ENCODE results near the gene SAMD13.

Gene SAMD13

GRCh38 chr1:84350550-84350949 is 49.0 kb downstream of the SAMD13 start:
- TF ChIP-seq MAX (IDR thresholded peaks at IDR 0.05), result no peak
- no peak for TF ChIP-seq FOXM1 (IDR thresholded peaks at IDR 0.05; ENCODE audit: borderline replicate concordance, low read depth)
- no peak for TF ChIP-seq REST (IDR thresholded peaks at IDR 0.05; ENCODE audit: low read depth)
- TF ChIP-seq CEBPB (IDR thresholded peaks at IDR 0.05), result no peak
- no peak for TF ChIP-seq ZBTB7A (IDR thresholded peaks at IDR 0.05; ENCODE audit: low read depth)
- no peak for TF ChIP-seq RAD21 (IDR thresholded peaks at IDR 0.05; ENCODE audit: low read depth)
- TF ChIP-seq EGR1 (IDR thresholded peaks at IDR 0.05), result no peak
- TF ChIP-seq TEAD4 (IDR thresholded peaks at IDR 0.05), result no peak
- no peak for TF ChIP-seq CREB1 (IDR thresholded peaks at IDR 0.05; ENCODE audit: low read depth)
- no peak for TF ChIP-seq TCF12 (IDR thresholded peaks at IDR 0.05; ENCODE audit: low read depth)
- TF ChIP-seq EP300 (IDR thresholded peaks at IDR 0.05; ENCODE audit: borderline replicate concordance), result no peak
- TF ChIP-seq YY1 (IDR thresholded peaks at IDR 0.05; ENCODE audit: low read depth), result no peak
- no peak for TF ChIP-seq NFIC (IDR thresholded peaks at IDR 0.05)
- no peak for TF ChIP-seq TAF1 (IDR thresholded peaks at IDR 0.05; ENCODE audit: low read depth)
- TF ChIP-seq USF1 (IDR thresholded peaks at IDR 0.05), result no peak

GRCh38 chr1:84352298-84353106 is 51.0 kb downstream of the SAMD13 start:
- TF ChIP-seq RAD21 (IDR thresholded peaks at IDR 0.05; ENCODE audit: low read depth), result no peak
- no peak for TF ChIP-seq FOXM1 (IDR thresholded peaks at IDR 0.05; ENCODE audit: borderline replicate concordance, low read depth)
- TF ChIP-seq USF1 (IDR thresholded peaks at IDR 0.05), result no peak
- no peak for TF ChIP-seq EGR1 (IDR thresholded peaks at IDR 0.05)
- no peak for TF ChIP-seq EP300 (IDR thresholded peaks at IDR 0.05; ENCODE audit: borderline replicate concordance)
- TF ChIP-seq NFIC (IDR thresholded peaks at IDR 0.05), result no peak
- no peak for TF ChIP-seq TEAD4 (IDR thresholded peaks at IDR 0.05)
- TF ChIP-seq ZBTB7A (IDR thresholded peaks at IDR 0.05; ENCODE audit: low read depth), result no peak

- TF ChIP-seq CEBPB (IDR thresholded peaks at IDR 0.05) (no peak), REST (IDR thresholded peaks at IDR 0.05; ENCODE audit: low read depth) (no peak), NFIC (IDR thresholded peaks at IDR 0.05) (no peak), CREB1 (IDR thresholded peaks at IDR 0.05; ENCODE audit: low read depth) (no peak), TEAD4 (IDR thresholded peaks at IDR 0.05) (no peak), TAF1 (IDR thresholded peaks at IDR 0.05; ENCODE audit: low read depth) (no peak), RAD21 (IDR thresholded peaks at IDR 0.05; ENCODE audit: low read depth) (no peak), TCF12 (IDR thresholded peaks at IDR 0.05; ENCODE audit: low read depth) (no peak)
Observed at GRCh38 chr1:84353695-84354094, 52.2 kb downstream of the SAMD13 start.

- TF ChIP-seq TAF1 (IDR thresholded peaks at IDR 0.05; ENCODE audit: low read depth) (no peak), EP300 (IDR thresholded peaks at IDR 0.05; ENCODE audit: borderline replicate concordance) (no peak), CREB1 (IDR thresholded peaks at IDR 0.05; ENCODE audit: low read depth) (no peak), ZBTB7A (IDR thresholded peaks at IDR 0.05; ENCODE audit: low read depth) (no peak), EGR1 (IDR thresholded peaks at IDR 0.05) (no peak)
Observed at GRCh38 chr1:84355556-84355955, 54.0 kb downstream of the SAMD13 start.

- no peak for TF ChIP-seq CEBPB (IDR thresholded peaks at IDR 0.05)
- no peak for TF ChIP-seq CREB1 (IDR thresholded peaks at IDR 0.05; ENCODE audit: low read depth)
- no peak for TF ChIP-seq MAX (IDR thresholded peaks at IDR 0.05)
Observed at GRCh38 chr1:84356881-84357280, 55.4 kb downstream of the SAMD13 start.

- TF ChIP-seq TAF1 (IDR thresholded peaks at IDR 0.05; ENCODE audit: low read depth), result no peak
- TF ChIP-seq EGR1 (IDR thresholded peaks at IDR 0.05), result no peak
- TF ChIP-seq USF1 (IDR thresholded peaks at IDR 0.05), result no peak
- no peak for TF ChIP-seq REST (IDR thresholded peaks at IDR 0.05; ENCODE audit: low read depth)
- TF ChIP-seq TEAD4 (IDR thresholded peaks at IDR 0.05), result no peak
- TF ChIP-seq RAD21 (IDR thresholded peaks at IDR 0.05; ENCODE audit: low read depth), result no peak
- no peak for TF ChIP-seq FOXM1 (IDR thresholded peaks at IDR 0.05; ENCODE audit: borderline replicate concordance, low read depth)
- TF ChIP-seq NFIC (IDR thresholded peaks at IDR 0.05), result no peak
- TF ChIP-seq CEBPB (IDR thresholded peaks at IDR 0.05), result no peak
- TF ChIP-seq EP300 (IDR thresholded peaks at IDR 0.05; ENCODE audit: borderline replicate concordance), result no peak
- TF ChIP-seq CREB1 (IDR thresholded peaks at IDR 0.05; ENCODE audit: low read depth), result no peak
- TF ChIP-seq MAX (IDR thresholded peaks at IDR 0.05), result no peak
- TF ChIP-seq ZBTB7A (IDR thresholded peaks at IDR 0.05; ENCODE audit: low read depth), result no peak
- no peak for TF ChIP-seq TCF12 (IDR thresholded peaks at IDR 0.05; ENCODE audit: low read depth)
- TF ChIP-seq YY1 (IDR thresholded peaks at IDR 0.05; ENCODE audit: low read depth), result no peak
Observed at GRCh38 chr1:84358695-84359094, 57.2 kb downstream of the SAMD13 start.

All from Ishikawa (cell line).